Body of pancreas (tissue), 4 donors: ENCODE data around the gene TMEM186.

ENCODE experiments used
- CTCF ChIP-seq, 7 experiments: fragments of 450-650 bp in 4 of 7; fragments of 200-600 bp in 3 of 7; sonication (generic) in 3 of 7; IDR thresholded peaks; one replicate each; pipeline ENCODE4 v1.5.1; 2016 to 2019; ENCODE audit warnings: antibody characterized with exemption in 7 of 7
- POLR2A ChIP-seq, 3 donors: fragments of 450-650 bp; IDR thresholded peaks; one replicate each; pipeline ENCODE4 v1.6.1; 2016; ENCODE audit warnings: antibody characterized with exemption in 3 of 3, mild to moderate bottlenecking in 2 of 3

- TF ChIP-seq CTCF (IDR thresholded peaks at IDR 0.05) (no peak), POLR2A (IDR thresholded peaks at IDR 0.05) (no peak)
Measured at GRCh38 chr16:8768283-8768682, 29.2 kb downstream of the TMEM186 start.
